ENCODE data around the gene SPEN. TPM values are rescaled to one million over a fixed set of nuclear protein-coding genes. Genes with fewer than 3 reads are reported as not detected.
"Not testable (repeated sequence)": the region's sequence is repeated elsewhere in the genome, so short reads cannot be mapped to it uniquely, and the experiment has no call there.

The SPEN gene
- total RNA-seq, 1 experiment from 2014 or later: 58.3 TPM

- TF ChIP-seq TCF7L2 (IDR thresholded peaks at IDR 0.05; ENCODE audit: low read depth, low read length) (no peak), POLR2AphosphoS5 (IDR thresholded peaks at IDR 0.05; ENCODE audit: low read depth, low read length) (peak; percentile 81), CTCF (IDR thresholded peaks at IDR 0.05) (no peak), REST (IDR thresholded peaks at IDR 0.05; ENCODE audit: insufficient read depth in 1 of 2, low read depth in 2 of 2, low read length in 1 of 2) (no peak), SIN3A (IDR thresholded peaks at IDR 0.05; ENCODE audit: borderline replicate concordance, insufficient read depth, low read depth, low read length) (peak; percentile 96)
- peaks cover 10% of the 10 kb centered on the region for H3K4me1 ChIP-seq (ENCODE audit: control insufficient read depth, insufficient read depth, low read length)
- ChIA-PET POLR2A (no interaction called here), CTCF (no interaction called here)
- intact Hi-C loops (cut with micrococcal nuclease; ENCODE audit: unreplicated experiment) (no loop called here), in situ Hi-C loops (cut with HindIII; ENCODE audit: low pct_unique_long_range_greater_than_20kb, low sequenced_read_pairs) (no loop called here)
- no TSS peak for BruUV-seq (replicated peaks)
- ATAC-seq (peak; percentile 98), DNase-seq (ENCODE audit: low read depth, low spot score) (peak; percentile 67)
- no peaks in the 10 kb centered on the region for H3K27me3 ChIP-seq (ENCODE audit: control insufficient read depth, insufficient read depth, low read length)
- peak within 1 kb of the TSS; percentile 82 for H3K27ac ChIP-seq (ENCODE audit: low read length)
- H3K9me3 ChIP-seq (ENCODE audit: control insufficient read depth, insufficient read depth, low read depth, low read length): no peaks in the 10 kb centered on the region
- H3K36me3 ChIP-seq (ENCODE audit: control insufficient read depth, insufficient read depth, low read length): no peaks in the 10 kb centered on the region
- H3K4me3 ChIP-seq (ENCODE audit: low read depth in 2 of 2, low read length in 2 of 2): peak within 1 kb of the TSS; percentile 62 to 63
Measured at GRCh38 chr1:15975805-15976680, 128.5 kb downstream of the SPEN start, which contains the start of gene ZBTB17. TSS of gene ZBTB17 (minus strand) at chr1:15976101. CDS start at chr1:15948495, 27,606 bp downstream.

GRCh38 chr1:15977947-15978346, 130.4 kb downstream of the SPEN start:
- POLR2A ChIA-PET: interaction anchor here (0.6 kb wide), 1 partner anchor 19 kb away, joined by 5 read pairs; no protein-coding TSS in a partner anchor
- H3K36me3 ChIP-seq (ENCODE audit: control insufficient read depth, insufficient read depth, low read length); in situ Hi-C loops (cut with HindIII; ENCODE audit: low pct_unique_long_range_greater_than_20kb, low sequenced_read_pairs); BruUV-seq (replicated peaks); DNase-seq (ENCODE audit: low read depth, low spot score); ATAC-seq; H3K9me3 ChIP-seq (ENCODE audit: control insufficient read depth, insufficient read depth, low read depth, low read length); H3K27me3 ChIP-seq (ENCODE audit: control insufficient read depth, insufficient read depth, low read length); H3K27ac ChIP-seq (ENCODE audit: low read length); intact Hi-C loops (cut with micrococcal nuclease; ENCODE audit: unreplicated experiment); H3K4me1 ChIP-seq (ENCODE audit: control insufficient read depth, insufficient read depth, low read length); H3K4me3 ChIP-seq (ENCODE audit: low read depth in 2 of 2, low read length in 2 of 2): not testable (repeated sequence)
- CTCF ChIA-PET: interaction anchor here (0.7 kb wide), 1 partner anchor 17 kb away, joined by 14 read pairs; no protein-coding TSS in a partner anchor

GRCh38 chr1:15981679-15982078, 134.2 kb downstream of the SPEN start:
- H3K4me3 ChIP-seq (ENCODE audit: low read depth in 2 of 2, low read length in 2 of 2): no peak overlapping the region
- ChIA-PET CTCF (no interaction called here), POLR2A (no interaction called here)
- BruUV-seq (replicated peaks): no TSS peak
- no peak overlapping the region for H3K27ac ChIP-seq (ENCODE audit: low read length)
- H3K36me3 ChIP-seq (ENCODE audit: control insufficient read depth, insufficient read depth, low read length): no peaks in the 10 kb centered on the region
- TF ChIP-seq SIN3A (IDR thresholded peaks at IDR 0.05; ENCODE audit: borderline replicate concordance, insufficient read depth, low read depth, low read length) (no peak), REST (IDR thresholded peaks at IDR 0.05; ENCODE audit: insufficient read depth in 1 of 2, low read depth in 2 of 2, low read length in 1 of 2) (peak in 1 of 2 experiments; percentile 60; a peak in 1 of 4 replicates)
- in situ Hi-C loops (cut with HindIII; ENCODE audit: low pct_unique_long_range_greater_than_20kb, low sequenced_read_pairs): no loop called here
- intact Hi-C loops (cut with micrococcal nuclease; ENCODE audit: unreplicated experiment): no loop called here
- ATAC-seq (no peak), DNase-seq (ENCODE audit: low read depth, low spot score) (no peak)
- H3K27me3 ChIP-seq (ENCODE audit: control insufficient read depth, insufficient read depth, low read length): no peaks in the 10 kb centered on the region
- H3K9me3 ChIP-seq (ENCODE audit: control insufficient read depth, insufficient read depth, low read depth, low read length): peaks cover 9% of the 10 kb centered on the region; the same call in 1 of the 2 replicates
- H3K4me1 ChIP-seq (ENCODE audit: control insufficient read depth, insufficient read depth, low read length): peaks cover 1% of the 10 kb centered on the region

Measured in Panc1 (cell line).